MCF 10A (cell line): ENCODE measurements around the gene FSD1. TPM values are rescaled to one million over a fixed set of nuclear protein-coding genes. Genes with fewer than 3 reads are reported as not detected.
A peak's percentile ranks its signal among the peaks of the same experiment; 100 is the strongest.
"Not testable (repeated sequence)": the region's sequence is repeated elsewhere in the genome, so short reads cannot be mapped to it uniquely, and the experiment has no call there.

Experiments used
- BruUV-seq: library from RNA; stranded (reverse); fragments of 400-500 nt; replicated peaks from 2 replicates; lab custom pipeline; 2021; lab: Mats Ljungman, UMichigan
- CTCF ChIA-PET: fragments of 300-600 bp; sonication (Branson Sonifier 250); formaldehyde crosslinking; extraction: SDS; loops from one replicate; lab custom pipeline; 2021; ENCODE audit warnings: antibody characterized with exemption, inconsistent platforms; lab: Yijun Ruan, JAX
- POLR2A ChIA-PET: fragments of 300-600, 350-650 bp; sonication (Branson Sonifier 250); formaldehyde crosslinking; extraction: SDS; loops from one replicate; lab custom pipeline; 2020; ENCODE audit warnings: antibody characterized with exemption, inconsistent platforms; lab: Yijun Ruan, JAX
- DNase-seq: peaks from one replicate; pipeline ENCODE4 v3.0.0-alpha.2; 2018; ENCODE audit not compliant: unreplicated experiment
- H3K27ac Mint-ChIP-seq: one replicate; pipeline ENCODE4 v1.8.0; 2022; ENCODE audit warnings: mild to moderate bottlenecking, low read depth, mixed read lengths; ENCODE audit not compliant: unreplicated experiment
- H3K27me3 Mint-ChIP-seq: one replicate; pipeline ENCODE4 v1.8.0; 2022; ENCODE audit warnings: mixed read lengths; ENCODE audit not compliant: insufficient read depth, unreplicated experiment
- H3K36me3 Mint-ChIP-seq: one replicate; pipeline ENCODE4 v1.8.0; 2022; ENCODE audit warnings: mild to moderate bottlenecking, moderate library complexity, mixed read lengths; ENCODE audit not compliant: insufficient read depth, unreplicated experiment
- H3K4me1 Mint-ChIP-seq: one replicate; pipeline ENCODE4 v1.8.0; 2022; ENCODE audit warnings: mixed read lengths; ENCODE audit not compliant: insufficient read depth, unreplicated experiment
- H3K4me3 Mint-ChIP-seq: one replicate; pipeline ENCODE4 v1.8.0; 2022; ENCODE audit warnings: mild to moderate bottlenecking, moderate library complexity, mixed read lengths; ENCODE audit not compliant: unreplicated experiment
- H3K9me3 Mint-ChIP-seq: one replicate; pipeline ENCODE4 v1.8.0; 2022; ENCODE audit warnings: mixed read lengths; ENCODE audit not compliant: unreplicated experiment
- CTCF ChIP-seq: fragments of 200-600 bp; IDR thresholded peaks from one replicate; pipeline ENCODE4 v1.8.0; 2022; ENCODE audit warnings: antibody characterized with exemption, mild to moderate bottlenecking; ENCODE audit not compliant: unreplicated experiment
- intact Hi-C: fragments of 100-400 bp; cut with micrococcal nuclease; formaldehyde crosslinking; loops from 2 replicates; pipeline ENCODE4 v1.14.1; 2022
- total RNA-seq: library from RNA; stranded (reverse); gene quantifications from 2 replicates; pipeline ENCODE4 v1.2.3, GENCODE V29; 2022

FSD1 gene
- total RNA-seq, 1 experiment from 2014 or later = not detected

DNA sequence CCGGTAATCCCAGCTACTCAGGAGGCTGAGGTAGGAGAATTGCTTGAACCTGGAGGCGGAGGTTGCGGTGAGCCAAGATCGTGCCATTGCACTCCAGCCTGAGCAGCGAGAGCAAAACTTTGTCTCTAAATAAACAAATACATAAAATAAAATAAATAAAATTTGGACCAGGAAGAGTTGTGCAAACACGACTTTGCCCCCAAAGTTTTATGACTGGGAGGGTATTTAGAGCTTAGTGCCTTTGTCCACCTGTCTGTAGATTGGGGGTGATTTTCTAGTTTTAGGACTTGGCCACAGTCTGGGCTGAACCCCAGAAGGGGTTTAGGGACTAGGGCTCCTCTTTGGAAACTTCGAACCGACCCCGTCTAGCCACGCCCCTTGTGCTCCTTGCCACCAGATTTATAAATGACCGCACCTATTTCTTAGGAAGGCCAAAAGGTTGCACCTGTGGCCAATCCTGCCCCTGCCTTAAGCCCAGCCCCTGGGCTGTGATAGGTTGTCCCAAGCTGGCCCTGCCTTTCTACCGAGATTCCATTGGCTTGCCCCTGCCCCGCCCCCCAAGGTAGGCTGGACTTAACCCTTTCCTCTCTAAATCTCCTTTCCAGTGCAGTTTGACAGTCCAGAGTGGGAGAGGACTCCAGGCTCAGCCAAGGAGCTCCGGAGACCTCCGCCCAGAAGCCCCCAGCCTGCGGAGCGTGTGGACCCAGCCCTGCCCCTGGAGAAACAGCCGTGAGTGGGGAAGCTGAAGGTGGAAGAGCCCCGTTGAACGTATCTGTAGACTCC, 20.0 kb upstream of the FSD1 start:
- no peak overlapping the region for H3K4me3 Mint-ChIP-seq
- no peaks in the 10 kb centered on the region for H3K36me3 Mint-ChIP-seq
- no TSS peak for BruUV-seq
- intact Hi-C loops = no loop called here
- TF ChIP-seq CTCF = no peak
- H3K9me3 Mint-ChIP-seq = no peaks in the 10 kb centered on the region
- no peak overlapping the region for H3K27ac Mint-ChIP-seq
- ChIA-PET CTCF (interaction anchor here (1.5 kb wide), 1 partner anchor 17 kb away, joined by 9 read pairs; no protein-coding TSS in a partner anchor), POLR2A (no interaction called here)
- H3K27me3 Mint-ChIP-seq = peaks cover 22% of the 10 kb centered on the region
- no peaks in the 10 kb centered on the region for H3K4me1 Mint-ChIP-seq
- DNase-seq = peak; percentile 51

GRCh38 chr19:4284974-4285373, 19.4 kb upstream of the FSD1 start:
- ChIA-PET POLR2A (no interaction called here), CTCF (interaction anchor here (0.6 to 1.5 kb wide), 2 partner anchors 18 to 139 kb away, joined by 3 to 9 read pairs; no protein-coding TSS in a partner anchor)
- Mint-ChIP-seq H3K27ac (no peak overlapping the region), H3K4me1 (no peaks in the 10 kb centered on the region), H3K36me3 (no peaks in the 10 kb centered on the region), H3K27me3 (peaks cover 16% of the 10 kb centered on the region), H3K9me3 (no peaks in the 10 kb centered on the region), H3K4me3 (no peak overlapping the region)
- DNase-seq = no peak
- no peak for TF ChIP-seq CTCF
- intact Hi-C loops = no loop called here
- no TSS peak for BruUV-seq

DNA sequence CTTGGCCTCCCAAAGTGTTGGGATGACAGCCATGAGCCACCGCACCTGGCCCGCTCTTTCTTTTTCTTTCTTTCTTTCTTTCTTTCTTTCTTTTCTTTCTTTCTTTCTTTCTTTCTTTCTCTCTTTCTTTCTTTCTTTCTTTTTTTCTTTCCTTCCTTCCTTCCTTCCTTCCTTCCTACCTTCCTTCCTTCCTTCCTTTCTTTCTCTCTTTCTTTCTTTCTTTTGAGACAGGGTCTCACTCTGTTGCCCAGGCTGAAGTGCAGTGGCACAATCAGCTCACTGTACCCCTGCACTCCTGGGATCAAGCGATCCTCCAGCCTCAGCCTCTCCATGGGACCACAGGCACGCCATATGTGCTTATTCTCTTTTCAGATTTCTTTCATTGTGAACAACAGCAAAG, 18.3 kb upstream of the FSD1 start:
- CTCF ChIA-PET, DNase-seq, POLR2A ChIA-PET, H3K4me1 Mint-ChIP-seq, H3K27ac Mint-ChIP-seq, H3K9me3 Mint-ChIP-seq, BruUV-seq, intact Hi-C loops, H3K36me3 Mint-ChIP-seq, H3K4me3 Mint-ChIP-seq: not testable (repeated sequence)
- H3K27me3 Mint-ChIP-seq = peaks cover 12% of the 10 kb centered on the region

- Mint-ChIP-seq H3K27me3 (peaks cover 12% of the 10 kb centered on the region), H3K27ac (no peak overlapping the region), H3K36me3 (no peaks in the 10 kb centered on the region), H3K4me1 (no peaks in the 10 kb centered on the region), H3K9me3 (no peaks in the 10 kb centered on the region), H3K4me3 (no peak overlapping the region)
- intact Hi-C loops = no loop called here
- ChIA-PET CTCF (interaction anchor here (0.6 to 1.5 kb wide), 2 partner anchors 20 to 247 kb away, joined by 3 to 4 read pairs; no protein-coding TSS in a partner anchor), POLR2A (interaction anchor here (0.6 kb wide), 1 partner anchor 50 kb away, joined by 4 read pairs; no protein-coding TSS in a partner anchor)
- DNase-seq = peak; percentile 36
- no peak for TF ChIP-seq CTCF
- no TSS peak for BruUV-seq
Measured at GRCh38 chr19:4288091-4288777, 16.2 kb upstream of the FSD1 start.
